HG03039 (cell line): Measurements from ENCODE around the gene PLA2G12B.
"Not testable (repeated sequence)": the region's sequence is repeated elsewhere in the genome, so short reads cannot be mapped to it uniquely, and the experiment has no call there.

ENCODE experiments used
- ATAC-seq: cut with Tn5 transposase; IDR thresholded peaks from one replicate; pipeline ENCODE4 v1.9.1; 2021; ENCODE audit warnings: mild to moderate bottlenecking, moderate library complexity; ENCODE audit not compliant: unreplicated experiment

PLA2G12B gene, protein sequence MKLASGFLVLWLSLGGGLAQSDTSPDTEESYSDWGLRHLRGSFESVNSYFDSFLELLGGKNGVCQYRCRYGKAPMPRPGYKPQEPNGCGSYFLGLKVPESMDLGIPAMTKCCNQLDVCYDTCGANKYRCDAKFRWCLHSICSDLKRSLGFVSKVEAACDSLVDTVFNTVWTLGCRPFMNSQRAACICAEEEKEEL

DNA sequence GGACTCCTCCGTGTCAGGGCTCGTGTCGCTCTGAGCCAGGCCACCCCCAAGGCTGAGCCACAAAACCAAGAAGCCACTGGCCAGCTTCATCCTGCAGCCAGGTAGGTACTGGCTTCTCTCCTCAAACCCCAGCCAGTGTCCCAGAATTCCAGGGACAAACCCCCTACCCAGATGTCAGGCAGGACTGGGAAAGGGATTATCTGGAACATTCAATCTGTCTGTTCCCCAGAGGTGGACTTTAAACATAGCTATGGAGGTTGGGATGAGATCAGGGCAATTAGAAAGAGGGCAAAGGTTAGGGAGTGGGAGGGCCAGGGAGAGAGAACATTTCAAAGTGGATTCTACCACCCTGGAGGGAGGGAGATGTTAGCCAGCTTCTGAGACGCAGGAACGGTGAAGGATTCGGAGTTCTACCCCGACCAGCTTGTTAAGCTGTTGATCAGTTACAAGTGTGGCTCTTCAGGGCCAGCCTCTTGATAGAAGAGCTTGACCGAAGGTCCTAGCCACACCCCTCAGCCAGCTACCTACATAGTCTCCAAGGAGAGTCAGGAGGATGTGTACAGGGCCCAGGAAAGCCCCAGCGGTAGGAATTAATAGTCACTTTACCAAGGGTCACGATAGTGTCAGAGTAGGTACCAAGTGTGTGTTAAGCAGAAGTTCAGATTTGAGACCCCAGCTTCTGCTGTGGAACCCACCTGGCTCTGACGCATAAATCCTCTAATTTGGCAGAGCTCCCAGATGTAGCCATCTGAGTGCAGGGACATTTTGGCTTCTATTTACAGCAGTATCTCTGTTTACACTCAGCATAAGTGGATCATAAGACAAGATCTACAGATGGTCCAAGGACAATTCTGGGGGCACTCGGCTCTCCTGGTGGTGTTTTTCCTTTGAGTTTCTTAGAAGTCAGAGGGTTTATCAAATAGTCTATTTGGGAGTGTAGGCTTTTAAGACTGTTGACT, at the start of gene PLA2G12B:
Gene PLA2G12B (minus strand): TSS at position 211 of the 959 bp plus-strand sequence. CDS start 121 bp downstream, at position 90.
- ATAC-seq: no peak

DNA sequence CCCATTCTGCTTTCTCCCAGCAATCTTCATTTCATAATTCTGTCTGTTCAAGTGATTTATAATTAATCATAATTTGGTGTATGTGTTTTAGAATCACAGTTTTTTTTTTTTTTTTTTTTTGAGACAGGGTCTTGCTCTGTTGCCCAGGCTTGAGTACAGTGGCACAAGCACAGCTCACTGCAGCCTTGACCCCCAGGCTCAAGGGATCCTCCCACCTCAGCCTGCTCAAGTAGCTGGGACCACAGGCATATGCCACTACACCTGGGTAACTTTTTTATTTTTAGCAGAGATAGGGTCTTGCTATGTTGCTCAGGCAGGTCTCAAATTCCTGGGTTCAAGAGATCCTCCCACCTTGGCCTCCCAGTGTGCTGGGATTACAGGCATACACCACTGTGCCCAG, 49.2 kb upstream of the PLA2G12B start:
- ATAC-seq: no peak

DNA sequence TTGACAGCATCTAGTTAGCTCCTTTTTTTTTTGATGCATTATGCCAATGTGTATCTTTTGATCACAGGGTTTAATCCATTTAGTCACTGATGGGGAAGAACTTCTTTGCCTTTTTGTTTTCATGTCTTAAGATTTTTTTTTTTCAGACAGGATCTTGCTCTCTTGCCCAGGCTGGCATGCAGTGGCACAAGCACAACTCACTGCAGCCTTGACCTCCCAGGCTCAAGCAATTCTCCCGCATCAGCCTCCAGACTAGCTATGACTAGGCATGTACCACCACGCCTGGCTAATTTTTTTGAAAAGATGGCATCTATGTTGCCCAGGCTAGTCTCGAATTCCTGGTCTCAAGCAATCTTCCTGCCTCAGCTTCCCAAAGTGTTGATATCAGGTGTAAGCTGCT, 46.4 kb upstream of the PLA2G12B start:
- no peak for ATAC-seq

DNA sequence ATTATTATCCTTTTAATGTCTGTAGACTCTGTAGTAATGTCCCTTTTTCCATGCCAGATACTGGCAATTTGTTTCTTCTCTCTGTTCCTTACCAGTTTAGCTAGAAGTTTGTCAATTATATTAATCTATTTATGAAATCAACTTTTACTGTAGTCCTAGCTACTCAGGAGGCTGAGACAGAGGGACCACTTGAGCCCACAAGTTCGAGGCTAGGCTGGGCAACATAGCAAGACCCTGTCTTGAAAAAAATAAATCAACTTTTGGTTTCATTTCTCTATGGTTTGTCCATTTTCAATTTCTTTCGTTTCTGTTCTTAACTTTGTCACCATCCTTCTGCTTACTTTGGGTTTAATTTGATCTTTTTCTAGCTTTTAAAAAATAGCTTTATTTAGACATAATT, 42.5 kb upstream of the PLA2G12B start:
- no peak for ATAC-seq

DNA sequence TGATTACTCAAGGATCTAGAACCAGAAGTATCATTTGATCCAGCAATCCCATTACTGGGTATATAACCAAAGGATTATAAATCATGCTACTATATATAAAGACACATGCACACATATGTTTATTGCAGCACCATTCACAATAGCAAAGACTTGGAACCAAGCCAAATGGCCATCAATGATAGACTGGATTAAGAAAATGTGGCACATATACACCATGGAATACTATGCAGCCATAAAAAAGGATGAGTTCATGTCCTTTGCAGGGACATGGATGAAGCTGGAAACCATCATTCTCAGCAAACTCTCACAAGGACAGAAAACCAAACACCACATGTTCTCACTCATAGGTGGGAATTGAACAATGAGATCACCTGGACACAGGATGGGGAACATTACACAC, 40.9 kb upstream of the PLA2G12B start:
- not testable (repeated sequence) for ATAC-seq

DNA sequence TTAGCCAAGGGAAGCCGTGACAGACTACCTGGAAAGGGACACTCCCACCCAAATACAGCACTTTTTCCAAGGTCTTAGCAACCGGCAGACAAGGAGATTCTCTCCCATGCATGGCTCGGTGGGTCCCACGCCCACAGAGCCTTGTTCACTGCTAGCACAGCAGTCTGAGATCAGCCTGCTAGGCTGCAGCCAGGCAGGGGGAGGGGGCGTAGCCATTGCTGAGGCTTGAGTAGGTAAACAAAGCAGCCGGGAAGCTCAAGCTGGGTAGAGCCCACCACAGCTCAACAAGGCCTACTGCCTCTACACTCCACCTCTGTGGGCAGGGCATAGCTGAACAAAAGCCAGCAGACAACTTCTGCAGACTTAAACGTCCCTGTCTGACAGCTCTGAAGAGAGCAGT, 35.2 kb upstream of the PLA2G12B start:
- ATAC-seq: not testable (repeated sequence)

DNA sequence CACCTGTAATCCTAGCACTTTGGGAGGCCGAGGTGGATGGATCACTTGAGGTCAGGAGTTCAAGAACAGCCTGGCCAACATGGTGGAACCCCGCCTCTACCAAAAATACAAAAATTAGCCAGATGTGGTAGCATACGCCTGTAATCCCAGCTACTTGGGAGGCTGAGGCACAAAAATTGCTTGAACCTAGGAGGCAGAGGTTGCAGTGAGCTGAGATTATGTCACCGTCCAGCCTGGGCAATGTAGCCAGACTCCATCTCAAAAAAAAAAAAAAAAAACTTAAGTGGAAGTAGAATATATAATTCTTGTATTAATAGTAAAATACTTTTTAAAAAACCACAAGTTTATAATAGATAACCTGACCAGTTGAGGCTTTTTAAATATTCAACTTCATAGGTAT, 30.0 kb upstream of the PLA2G12B start:
- ATAC-seq: not testable (repeated sequence)

DNA sequence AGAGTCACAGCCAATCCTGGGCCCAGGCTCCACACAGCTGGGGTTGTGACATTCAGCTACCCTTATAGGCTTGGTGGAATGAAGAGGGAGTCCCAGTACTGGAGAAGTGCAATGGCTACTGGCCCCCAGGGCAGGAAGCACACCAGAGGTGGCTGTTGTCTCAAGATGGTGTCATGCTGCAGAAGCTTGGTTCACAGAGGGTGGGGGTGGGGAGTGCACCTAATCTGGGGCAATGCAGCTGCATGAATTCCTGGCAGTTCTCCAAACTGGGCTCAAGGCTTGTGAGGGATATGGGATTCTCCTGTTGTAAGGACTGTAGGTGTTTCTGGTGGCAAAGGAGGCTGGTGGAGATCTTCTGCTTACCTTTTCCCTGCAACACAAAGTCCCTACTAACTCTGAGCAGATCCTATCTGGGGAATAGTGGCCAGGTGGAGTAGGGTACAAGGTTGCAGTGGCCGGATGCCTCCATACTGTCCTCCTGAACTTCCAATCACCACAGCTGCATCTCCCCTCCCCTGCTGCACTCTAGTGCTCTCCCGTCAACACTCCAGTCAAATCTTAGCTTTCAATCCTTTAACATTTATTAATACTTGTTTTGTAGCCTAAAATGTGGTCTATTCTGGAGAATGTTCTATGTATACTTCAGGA, 27.4 kb upstream of the PLA2G12B start:
- ATAC-seq: no peak

DNA sequence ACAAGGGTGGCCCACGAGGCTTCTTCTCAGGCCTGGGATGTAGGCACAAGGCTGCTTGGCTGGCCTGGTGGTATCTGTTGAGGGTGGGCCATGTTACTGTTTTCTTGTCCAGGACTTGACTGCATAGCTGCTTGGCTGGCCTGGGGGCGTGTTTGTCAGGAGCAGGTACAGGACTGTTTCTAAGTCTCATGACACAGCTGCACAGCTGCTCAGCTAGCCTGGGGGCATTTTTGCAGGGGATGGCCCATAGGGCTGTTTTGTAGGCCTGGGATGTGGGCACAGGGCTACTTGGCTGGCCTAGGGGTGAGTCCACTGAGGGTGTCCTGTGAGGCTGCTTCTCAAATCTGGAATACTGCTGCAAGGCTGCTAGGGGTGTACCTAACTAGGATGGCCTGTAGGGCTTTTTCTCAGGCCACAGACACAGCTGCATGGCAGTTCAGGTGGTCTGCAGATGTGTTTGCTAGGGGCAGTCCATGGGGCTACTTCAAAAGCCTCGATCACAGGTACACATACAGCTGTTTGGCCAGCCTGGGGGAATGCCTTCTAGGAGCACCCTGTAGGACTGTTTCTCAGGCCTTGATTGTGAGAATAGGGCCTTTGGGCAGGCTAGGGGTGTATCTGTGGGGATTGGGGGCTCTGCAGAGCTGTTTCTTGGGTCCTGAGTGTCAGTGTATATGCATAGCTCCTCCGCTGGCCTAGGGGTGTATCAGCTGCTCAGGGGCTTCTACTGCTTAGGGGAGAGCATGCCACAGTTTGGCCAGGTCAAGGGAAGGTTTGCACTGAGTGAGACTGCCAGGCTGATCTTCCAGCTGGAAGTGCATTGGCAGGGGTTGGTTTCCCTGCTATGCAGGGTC, 26.6 kb upstream of the PLA2G12B start:
- no peak for ATAC-seq

DNA sequence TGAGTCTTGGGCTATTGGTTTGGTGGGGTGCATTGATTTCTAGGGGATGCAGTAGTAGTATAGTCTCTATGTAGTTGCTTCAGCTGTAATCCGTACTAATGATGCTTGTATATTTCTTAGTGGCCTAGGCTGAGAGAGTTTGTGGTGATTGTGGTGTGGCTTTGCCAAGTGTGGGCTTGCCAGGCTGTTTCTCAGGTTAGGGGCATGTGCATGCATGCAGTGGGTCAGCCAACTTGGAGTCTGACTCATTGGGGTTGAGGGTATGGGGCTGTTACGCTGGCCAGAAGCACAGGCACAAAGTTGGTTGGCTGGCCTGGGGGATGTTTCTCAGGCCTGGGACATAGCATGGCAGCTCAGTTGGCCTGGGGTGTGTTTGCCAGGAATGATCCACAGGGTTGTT, 25.7 kb upstream of the PLA2G12B start:
- no peak for ATAC-seq

DNA sequence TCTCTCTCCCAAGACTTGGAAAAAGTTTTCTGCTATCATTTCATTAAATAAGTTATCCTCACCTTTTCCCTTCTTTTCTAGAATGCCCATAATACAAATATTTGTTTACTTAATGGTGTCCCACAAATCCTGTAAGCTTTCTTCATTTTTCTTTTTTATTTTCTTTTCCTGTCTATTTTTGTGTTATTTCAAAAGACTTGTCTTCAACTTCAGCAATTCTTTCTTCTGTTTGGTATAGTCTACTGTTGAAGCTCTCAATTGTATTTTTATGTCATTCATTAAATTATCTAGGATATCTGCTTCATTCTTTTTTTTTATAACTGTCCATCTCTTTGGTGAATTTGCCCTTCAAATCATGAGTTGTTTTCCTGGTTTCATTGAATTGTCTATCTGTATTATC, 25.1 kb upstream of the PLA2G12B start:
- ATAC-seq: no peak

DNA sequence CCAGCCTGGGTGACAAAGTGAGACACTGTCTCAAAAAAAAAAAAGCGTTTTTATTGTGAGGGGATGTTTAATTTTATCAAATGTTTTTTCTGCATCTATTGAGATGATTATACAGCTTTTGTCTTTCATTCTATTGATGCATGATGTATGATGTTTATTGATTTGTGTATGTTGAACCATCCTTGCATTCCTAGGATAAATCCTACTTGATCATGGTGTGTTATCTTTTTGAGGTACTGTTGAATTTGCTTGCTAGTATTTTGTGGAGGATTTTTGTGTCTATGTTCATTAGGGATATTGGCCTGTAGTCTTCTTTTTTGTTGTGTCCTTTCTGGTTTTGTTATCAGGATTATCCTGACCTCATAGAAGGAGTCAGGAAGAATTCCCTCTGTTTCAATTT, 22.3 kb upstream of the PLA2G12B start:
- ATAC-seq: no peak

DNA sequence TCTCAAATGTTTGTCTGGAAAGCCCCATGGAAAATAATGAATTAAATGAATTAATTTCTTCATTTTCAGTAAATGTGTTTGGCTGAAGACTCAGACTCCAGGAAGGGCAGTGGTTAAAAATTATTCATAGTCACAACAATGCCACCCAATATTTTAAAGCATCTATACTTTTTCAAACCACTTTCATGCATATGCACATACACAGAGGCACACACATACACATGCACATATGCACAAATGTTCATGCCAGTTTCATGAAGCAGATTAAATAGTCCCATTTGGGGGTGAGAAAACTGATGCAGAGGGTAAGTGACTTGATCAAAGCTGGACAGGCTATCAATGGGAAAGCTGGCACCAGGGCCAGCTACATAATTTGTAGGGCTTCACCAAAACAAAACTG, 1.4 kb upstream of the PLA2G12B start:
- ATAC-seq: no peak

DNA sequence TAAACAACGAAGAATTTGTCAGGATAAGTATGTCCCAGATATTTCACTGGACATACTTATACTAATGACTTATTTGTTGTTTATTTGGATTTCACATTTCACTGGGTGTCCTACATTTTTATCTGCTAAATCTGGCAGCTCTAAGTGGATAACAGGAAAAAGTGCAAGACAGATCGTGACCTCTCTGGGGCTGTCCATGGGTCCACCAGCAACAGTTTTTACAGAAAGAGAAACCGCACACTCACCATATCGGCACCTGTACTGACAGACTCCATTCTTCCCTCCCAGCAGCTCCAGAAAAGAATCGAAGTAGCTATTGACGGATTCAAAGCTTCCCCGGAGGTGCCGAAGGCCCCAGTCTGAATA, 393 bp downstream of the PLA2G12B start:
- ATAC-seq: no peak

DNA sequence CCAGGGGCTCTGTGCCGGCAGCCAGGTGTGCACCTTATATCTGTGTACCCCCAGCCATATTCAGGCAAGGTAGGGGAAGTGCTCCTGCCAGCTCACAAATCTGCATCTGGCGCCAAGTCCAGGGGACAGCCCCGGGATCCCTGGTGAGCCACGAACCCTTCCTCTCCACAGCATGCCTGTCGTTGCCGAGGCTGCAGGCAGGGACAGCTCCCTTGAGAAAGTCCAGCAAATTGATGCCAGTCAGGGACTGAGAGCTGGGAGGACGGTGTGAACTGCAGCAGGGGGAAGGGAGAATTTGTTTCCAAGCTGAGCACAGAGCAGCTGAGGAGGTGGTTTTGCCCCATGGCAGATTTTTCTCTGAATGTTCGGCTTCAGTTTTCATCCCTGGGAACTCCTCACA, 919 bp downstream of the PLA2G12B start:
- no peak for ATAC-seq

DNA sequence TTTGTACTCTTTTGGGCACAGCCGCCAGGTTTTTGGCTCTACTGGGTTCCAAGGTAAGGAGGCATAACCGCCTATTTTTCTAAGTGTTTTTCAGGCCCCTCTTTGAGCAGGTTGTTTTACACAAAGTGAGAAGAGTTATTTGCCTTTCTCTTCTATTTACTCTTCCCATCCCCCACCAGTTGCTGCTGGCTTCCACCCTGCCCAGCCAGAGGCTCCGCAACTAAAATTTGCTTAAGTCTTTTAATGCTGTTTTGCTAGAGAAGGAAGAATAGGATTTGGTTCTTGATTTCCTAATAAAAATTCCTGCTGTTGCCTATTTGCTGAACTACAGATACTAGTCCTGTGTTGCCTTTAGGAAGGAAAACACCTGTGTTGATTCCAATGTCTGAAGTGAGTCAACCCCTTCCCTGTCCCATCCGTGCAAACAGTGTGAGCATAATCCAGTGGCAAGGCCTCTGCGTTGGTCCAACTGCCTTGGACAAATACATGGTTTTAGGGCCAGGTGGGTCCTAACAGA, 1.9 kb downstream of the PLA2G12B start:
- no peak for ATAC-seq

DNA sequence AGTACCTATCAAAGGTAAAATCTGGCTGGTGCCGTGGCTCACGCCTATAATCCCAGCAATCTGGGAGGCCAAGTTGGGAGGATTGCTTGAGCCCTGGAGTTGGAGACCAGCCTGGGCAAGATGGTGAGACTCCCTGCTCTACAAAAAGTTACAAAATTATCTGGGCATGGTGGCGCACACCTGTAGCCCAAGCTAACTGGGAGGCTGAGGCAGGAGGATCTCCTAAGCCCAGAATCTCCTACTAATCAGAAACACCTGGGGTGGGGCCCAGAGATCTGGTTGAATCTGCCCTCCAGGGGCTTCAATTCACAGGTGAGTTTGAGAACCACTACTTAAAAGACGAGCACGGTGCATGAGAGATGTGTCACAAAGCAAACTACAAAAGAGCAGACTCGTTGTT, 2.4 kb downstream of the PLA2G12B start:
- no peak for ATAC-seq

DNA sequence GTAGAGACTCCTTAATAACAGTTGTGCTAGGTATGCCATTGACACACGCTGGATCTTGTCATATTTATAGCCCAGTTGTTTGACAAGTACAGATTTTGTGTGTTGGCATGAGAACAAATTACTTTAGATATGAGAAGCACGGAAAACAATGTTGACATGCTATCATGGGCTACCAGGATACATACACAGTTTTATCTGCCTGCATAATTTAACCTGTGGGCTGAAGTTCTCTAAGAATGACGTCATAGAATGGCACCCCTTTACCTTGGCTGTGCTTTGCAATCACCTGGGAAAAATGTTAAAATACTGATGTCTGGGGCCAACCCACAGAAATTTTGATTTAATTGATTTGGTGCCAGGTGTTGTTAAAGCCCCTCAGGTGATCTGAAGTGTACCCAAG, 2.8 kb downstream of the PLA2G12B start:
- no peak for ATAC-seq

DNA sequence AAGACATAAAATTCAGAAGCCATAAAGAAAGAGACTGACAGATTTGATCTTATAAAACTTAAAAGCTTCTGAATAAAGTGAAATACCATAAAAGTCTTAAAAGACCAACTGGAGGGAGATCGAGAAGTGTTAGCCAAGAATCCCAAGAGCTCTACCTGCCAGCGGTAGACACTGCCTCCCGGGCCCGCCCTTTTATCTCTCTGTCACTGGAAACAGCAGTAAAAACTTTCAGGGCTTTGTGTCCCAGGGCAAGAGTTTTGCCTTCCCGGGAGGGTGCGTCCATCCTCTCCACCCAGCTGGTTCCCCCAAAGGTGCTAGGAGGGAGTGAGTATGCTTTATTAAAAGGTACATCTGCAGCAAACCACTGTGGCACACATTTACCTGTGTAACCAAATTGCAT, 5.8 kb downstream of the PLA2G12B start:
- no peak for ATAC-seq

DNA sequence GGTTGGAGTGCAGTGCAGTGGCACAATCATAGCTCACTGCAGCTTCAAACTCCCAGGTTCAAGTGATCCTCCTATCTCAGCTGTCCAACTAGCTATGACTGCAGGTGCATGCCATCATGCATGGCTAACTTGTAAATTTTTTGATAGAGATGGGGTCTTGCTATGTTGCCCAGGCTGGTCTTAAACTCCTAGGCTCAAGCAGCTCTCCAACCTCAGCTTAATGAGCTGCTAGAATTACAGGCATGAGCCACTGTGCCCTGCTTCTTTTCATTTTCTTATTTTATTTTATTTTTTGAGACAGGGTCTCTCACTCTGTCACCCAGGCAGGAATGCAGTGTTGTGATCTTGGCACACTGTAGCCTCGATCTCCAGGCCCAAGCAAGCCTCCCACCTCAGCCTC, 7.6 kb downstream of the PLA2G12B start:
- no peak for ATAC-seq
